Body of pancreas (tissue), 4 donors: Measurements from ENCODE around the gene ADORA2B. TPM values are rescaled to one million over a fixed set of nuclear protein-coding genes. Genes with fewer than 3 reads are reported as not detected.

Experiments
- ATAC-seq: fragments of 150-250 bp; one replicate; pipeline ENCODE4 v1.9.1; 2016
- DNase-seq, 4 donors: peaks; one replicate each; pipeline ENCODE4 v3.0.0-alpha.2; 2019
- H3K27ac ChIP-seq, 4 donors: fragments of 200-600 bp; sonication (generic); 1 replicate in 3 of 4; 2 replicates in 1 of 4; pipeline versions ENCODE4 v1.5.1 to v1.6.1; 2016 to 2019; ENCODE audit warnings: mild to moderate bottlenecking in 1 of 4, mixed read lengths in 1 of 4, moderate library complexity in 1 of 4
- H3K27me3 ChIP-seq, 2 donors: fragments of 200-600 bp; sonication (generic); one replicate each; pipeline ENCODE4 v1.6.0; 2016; ENCODE audit warnings: mild to moderate bottlenecking in 1 of 2
- H3K36me3 ChIP-seq, 2 donors: fragments of 200-600 bp; sonication (generic); replicated peaks in 1 of 2; 2 replicates each; pipeline ENCODE4 v1.5.1; 2016; ENCODE audit warnings: low read depth in 2 of 2; ENCODE audit not compliant: insufficient read depth in 1 of 2
- H3K4me1 ChIP-seq: fragments of 200-600 bp; sonication (generic); one replicate; pipeline ENCODE4 v1.6.0; 2016
- H3K4me3 ChIP-seq, 2 donors: fragments of 200-600 bp; sonication (generic); 1 replicate in 1 of 2; 2 replicates in 1 of 2; pipeline ENCODE4 v1.5.1; 2016 to 2019
- H3K9me3 ChIP-seq, 3 donors: fragments of 200-600 bp; sonication (generic); 1 replicate in 2 of 3; 2 replicates in 1 of 3; pipeline ENCODE4 v1.5.1; 2016
- POLR2A ChIP-seq, 3 donors: fragments of 450-650 bp; IDR thresholded peaks; one replicate each; pipeline ENCODE4 v1.6.1; 2016; ENCODE audit warnings: antibody characterized with exemption in 3 of 3, mild to moderate bottlenecking in 2 of 3
- WGBS, 2 donors: methylation state at CpG; one replicate each; pipeline ENCODE4 v1.1.5; 2017; 5-methylcytosine and 5-hydroxymethylcytosine counted together
- intact Hi-C: fragments of 100-400 bp; cut with DNase I; formaldehyde crosslinking; loops from one replicate; pipeline ENCODE4 v1.15.1; 2023
- total RNA-seq, 2 donors: library from RNA; depleted of rRNA; stranded (reverse); fragments of >200 nt; gene quantifications; one replicate each; pipeline ENCODE4 v1.1.0, GENCODE V29; 2016
- TF ChIP-seq, protein P1 (sequence below), 7 experiments: fragments of 450-650 bp in 4 of 7; fragments of 200-600 bp in 3 of 7; sonication (generic) in 3 of 7; IDR thresholded peaks; one replicate each; pipeline ENCODE4 v1.5.1; 2016 to 2019; ENCODE audit warnings: antibody characterized with exemption in 7 of 7

Gene ADORA2B
- total RNA-seq, 2 donors from 2014 or later: 1.3 to 1.8 TPM

- ATAC-seq (no peak), DNase-seq (no peak)
- TF ChIP-seq, protein P1, sequence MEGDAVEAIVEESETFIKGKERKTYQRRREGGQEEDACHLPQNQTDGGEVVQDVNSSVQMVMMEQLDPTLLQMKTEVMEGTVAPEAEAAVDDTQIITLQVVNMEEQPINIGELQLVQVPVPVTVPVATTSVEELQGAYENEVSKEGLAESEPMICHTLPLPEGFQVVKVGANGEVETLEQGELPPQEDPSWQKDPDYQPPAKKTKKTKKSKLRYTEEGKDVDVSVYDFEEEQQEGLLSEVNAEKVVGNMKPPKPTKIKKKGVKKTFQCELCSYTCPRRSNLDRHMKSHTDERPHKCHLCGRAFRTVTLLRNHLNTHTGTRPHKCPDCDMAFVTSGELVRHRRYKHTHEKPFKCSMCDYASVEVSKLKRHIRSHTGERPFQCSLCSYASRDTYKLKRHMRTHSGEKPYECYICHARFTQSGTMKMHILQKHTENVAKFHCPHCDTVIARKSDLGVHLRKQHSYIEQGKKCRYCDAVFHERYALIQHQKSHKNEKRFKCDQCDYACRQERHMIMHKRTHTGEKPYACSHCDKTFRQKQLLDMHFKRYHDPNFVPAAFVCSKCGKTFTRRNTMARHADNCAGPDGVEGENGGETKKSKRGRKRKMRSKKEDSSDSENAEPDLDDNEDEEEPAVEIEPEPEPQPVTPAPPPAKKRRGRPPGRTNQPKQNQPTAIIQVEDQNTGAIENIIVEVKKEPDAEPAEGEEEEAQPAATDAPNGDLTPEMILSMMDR (IDR thresholded peaks at IDR 0.05): no peak
- no peak for TF ChIP-seq POLR2A (IDR thresholded peaks at IDR 0.05)
- intact Hi-C loops: no loop called here
- H3K4me1 ChIP-seq: peaks cover 11% of the 10 kb centered on the region
- H3K27ac ChIP-seq: no peak overlapping the region
- WGBS, 2 donors: 67 to 75% methylated on average over 2 of the region's 2 CpGs
- no peak overlapping the region for H3K4me3 ChIP-seq
- no peaks in the 10 kb centered on the region for H3K9me3 ChIP-seq
- H3K36me3 ChIP-seq: no peaks in the 10 kb centered on the region
- no peaks in the 10 kb centered on the region for H3K27me3 ChIP-seq
Observed at GRCh38 chr17:15970500-15970899, 25.6 kb downstream of the ADORA2B start.

DNA sequence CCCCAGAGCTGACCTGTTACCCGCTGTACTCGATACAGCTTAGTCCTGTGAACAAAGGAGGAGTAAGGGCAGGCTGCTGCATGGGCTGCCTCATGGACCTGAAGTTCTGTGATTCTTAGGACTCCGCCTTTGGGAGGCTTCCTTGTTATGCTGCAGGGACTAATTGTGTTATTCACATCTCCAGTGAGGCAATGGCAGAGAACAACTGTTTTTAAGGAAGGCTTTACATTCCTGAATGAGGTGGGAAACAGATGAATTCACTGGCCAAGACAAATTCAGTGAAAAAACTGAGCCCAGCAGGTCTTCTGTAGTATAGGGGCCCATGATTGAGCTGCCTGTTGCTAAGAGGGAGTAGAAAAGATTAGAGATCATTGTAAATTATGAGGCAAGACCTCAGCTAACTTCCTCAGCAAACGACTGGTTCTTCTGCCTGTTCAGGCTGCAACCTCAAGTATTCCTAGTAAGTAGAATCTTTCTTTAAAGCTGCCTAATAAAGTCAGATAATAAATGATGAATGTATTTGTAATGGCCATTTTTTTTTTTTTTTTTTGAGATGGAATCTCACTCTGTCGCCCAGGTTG is 26.3 kb downstream of the ADORA2B start:
- no peaks in the 10 kb centered on the region for H3K27me3 ChIP-seq
- no peak overlapping the region for H3K4me3 ChIP-seq
- H3K4me1 ChIP-seq: peaks cover 10% of the 10 kb centered on the region
- H3K36me3 ChIP-seq: no peaks in the 10 kb centered on the region
- WGBS, 2 donors: 78 to 79% methylated on average over 5 of the region's 5 CpGs
- TF ChIP-seq, protein P1 (IDR thresholded peaks at IDR 0.05): no peak
- TF ChIP-seq POLR2A (IDR thresholded peaks at IDR 0.05): no peak
- no peak for ATAC-seq
- H3K9me3 ChIP-seq: no peaks in the 10 kb centered on the region
- no peak for DNase-seq
- H3K27ac ChIP-seq: no peak overlapping the region
- intact Hi-C loops: no loop called here

GRCh38 chr17:15971882-15972281 is 27.0 kb downstream of the ADORA2B start:
- Histone ChIP-seq H3K4me1 (peaks cover 3% of the 10 kb centered on the region), H3K27ac (no peak overlapping the region), H3K4me3 (no peak overlapping the region), H3K36me3 (no peaks in the 10 kb centered on the region), H3K27me3 (no peaks in the 10 kb centered on the region), H3K9me3 (no peaks in the 10 kb centered on the region)
- intact Hi-C loops: no loop called here
- 86 to 88% methylated on average over 4 to 5 of the region's 5 CpGs for WGBS, 2 donors
- ATAC-seq (no peak), DNase-seq (no peak)
- TF ChIP-seq POLR2A (IDR thresholded peaks at IDR 0.05): no peak
- TF ChIP-seq, protein P1 (IDR thresholded peaks at IDR 0.05): no peak

DNA sequence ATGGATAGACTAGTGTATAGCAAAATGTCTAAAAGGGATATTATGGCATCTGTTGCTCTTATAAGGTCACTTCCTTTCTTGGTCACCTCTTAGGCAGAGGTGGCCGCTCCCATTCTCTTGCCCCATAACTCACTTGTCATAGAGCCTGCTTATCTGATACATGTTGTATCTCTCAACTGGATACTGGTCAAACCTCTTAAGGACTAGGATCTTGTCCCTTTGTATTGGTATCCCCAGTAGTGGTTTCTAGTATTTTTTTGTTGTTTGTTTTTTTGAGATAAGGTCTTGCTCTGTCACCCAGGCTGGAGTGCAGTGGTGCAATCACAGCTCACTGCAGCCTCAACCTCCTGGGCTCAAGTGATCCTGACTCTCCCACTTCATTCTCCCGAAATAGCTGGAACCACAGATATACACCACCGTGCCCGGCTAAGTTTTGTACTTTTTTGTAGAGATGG is 27.6 kb downstream of the ADORA2B start:
- Histone ChIP-seq H3K4me1 (no peaks in the 10 kb centered on the region), H3K27ac (no peak overlapping the region), H3K4me3 (no peak overlapping the region), H3K27me3 (no peaks in the 10 kb centered on the region), H3K9me3 (no peaks in the 10 kb centered on the region), H3K36me3 (no peaks in the 10 kb centered on the region)
- TF ChIP-seq, protein P1 (IDR thresholded peaks at IDR 0.05): no peak
- TF ChIP-seq POLR2A (IDR thresholded peaks at IDR 0.05): no peak
- intact Hi-C loops: no loop called here
- DNase-seq (no peak), ATAC-seq (no peak)
- WGBS, 2 donors: 88 to 95% methylated on average over 4 of the region's 4 CpGs

GRCh38 chr17:15973016-15973415 is 28.1 kb downstream of the ADORA2B start:
- TF ChIP-seq, protein P1 (IDR thresholded peaks at IDR 0.05): no peak
- no peak for TF ChIP-seq POLR2A (IDR thresholded peaks at IDR 0.05)
- Histone ChIP-seq H3K9me3 (no peaks in the 10 kb centered on the region), H3K4me3 (no peak overlapping the region), H3K27ac (no peak overlapping the region), H3K4me1 (no peaks in the 10 kb centered on the region), H3K27me3 (no peaks in the 10 kb centered on the region), H3K36me3 (peaks cover 0 to 1% of the 10 kb centered on the region in 2 donors)
- intact Hi-C loops: no loop called here
- no peak for ATAC-seq
- no peak for DNase-seq
